ENCODE results near the gene PLK3.
A peak's percentile ranks its signal among the peaks of the same experiment; 100 is the strongest.
"Not testable (repeated sequence)": the region's sequence is repeated elsewhere in the genome, so short reads cannot be mapped to it uniquely, and the experiment has no call there.

The PLK3 gene

DNA sequence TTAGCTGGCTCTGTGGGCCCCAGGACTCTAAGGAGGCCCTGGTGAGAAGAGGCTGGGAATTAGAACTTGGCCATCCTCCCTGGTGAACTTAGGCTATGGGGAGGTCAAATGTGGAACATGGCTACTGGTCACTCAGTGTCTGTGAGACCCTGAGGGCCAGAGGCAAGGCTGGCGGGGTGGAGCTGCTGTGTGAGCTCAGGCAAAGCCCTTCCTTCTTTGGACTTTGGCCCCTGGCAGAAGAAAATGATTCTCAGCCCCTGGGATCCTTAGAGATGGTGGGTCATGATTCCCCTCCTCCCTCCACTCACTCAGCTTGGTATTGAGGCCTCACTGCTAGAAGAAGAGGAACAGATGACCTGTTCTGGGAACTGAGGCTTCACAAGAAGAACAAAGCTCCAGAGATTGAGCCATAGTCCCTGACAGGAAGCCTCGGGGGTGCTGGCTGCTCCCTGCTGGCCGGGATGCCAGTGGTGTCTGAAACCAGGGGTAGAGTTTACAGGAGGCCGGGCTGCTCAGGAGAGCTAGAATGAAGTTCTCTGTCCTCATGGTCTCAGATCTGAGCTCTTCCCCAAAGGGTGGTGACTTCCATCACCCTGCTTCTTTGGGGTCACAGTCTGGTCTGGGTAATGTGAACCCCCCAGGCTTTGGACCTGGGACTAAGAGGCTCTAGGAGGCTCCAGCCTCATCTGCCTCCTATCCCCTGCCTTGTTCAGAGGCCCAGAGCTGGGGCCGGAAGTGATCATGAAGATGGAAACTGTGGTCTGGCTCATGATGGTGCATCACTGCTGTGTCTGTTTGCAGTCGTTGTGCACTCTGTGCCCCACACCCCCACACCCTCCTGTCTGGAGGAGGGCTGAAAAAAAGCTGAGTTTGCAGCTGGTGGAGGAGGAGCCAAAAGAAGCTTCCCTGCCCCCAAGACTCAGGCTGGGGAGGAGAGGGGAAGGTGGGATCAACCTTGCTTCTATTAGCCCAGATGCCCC is 9.1 kb downstream of the PLK3 start:
- peak; percentile 59 for DNase-seq (ENCODE audit: low spot score)

DNA sequence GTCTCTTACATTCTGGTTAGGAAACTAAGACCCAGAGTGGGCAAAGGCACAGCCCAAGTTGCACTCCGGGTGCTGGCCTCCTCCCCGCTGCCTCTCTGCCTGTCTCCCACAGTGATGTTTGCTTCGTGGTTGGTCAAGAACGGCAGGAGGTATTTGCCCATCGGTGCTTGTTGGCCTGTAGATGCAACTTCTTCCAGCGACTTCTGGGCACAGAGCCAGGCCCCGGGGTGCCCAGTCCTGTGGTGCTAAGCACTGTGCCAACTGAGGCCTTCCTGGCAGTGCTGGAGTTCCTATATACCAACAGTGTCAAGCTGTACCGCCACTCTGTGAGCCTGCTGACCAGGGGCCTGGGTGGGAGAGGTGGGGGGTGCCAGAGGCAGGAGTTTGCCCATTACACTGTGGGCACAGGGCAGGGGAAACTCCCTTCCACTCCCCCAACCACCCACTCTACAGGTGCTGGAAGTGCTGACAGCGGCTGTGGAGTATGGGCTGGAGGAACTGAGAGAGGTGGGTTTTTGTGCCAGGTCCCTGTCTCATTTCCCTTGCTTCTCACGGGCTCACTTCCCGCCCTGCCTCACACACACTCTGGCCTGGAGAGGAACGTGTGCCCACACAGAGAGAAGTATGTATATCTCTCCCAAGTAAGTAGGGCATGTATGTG is 10.1 kb downstream of the PLK3 start:
- DNase-seq (ENCODE audit: low spot score): peak; percentile 47

DNA sequence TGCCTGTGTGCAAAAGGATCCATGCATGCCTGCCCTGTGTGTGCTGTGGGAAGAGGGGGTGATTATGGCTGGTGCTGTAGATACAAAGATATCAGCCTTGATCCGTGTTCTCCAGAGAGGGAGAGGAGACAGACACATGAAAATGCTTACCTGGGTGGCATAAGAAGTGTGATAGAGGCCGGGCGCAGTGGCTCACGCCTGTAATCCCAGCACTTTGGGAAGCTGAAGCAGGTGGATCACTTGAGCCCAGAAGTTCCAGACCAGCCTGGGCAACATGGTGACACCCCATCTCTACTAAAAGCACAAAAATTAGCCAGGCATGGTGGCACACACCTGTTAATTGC is 10.6 kb downstream of the PLK3 start:
- DNase-seq (ENCODE audit: low spot score): not testable (repeated sequence)

DNA sequence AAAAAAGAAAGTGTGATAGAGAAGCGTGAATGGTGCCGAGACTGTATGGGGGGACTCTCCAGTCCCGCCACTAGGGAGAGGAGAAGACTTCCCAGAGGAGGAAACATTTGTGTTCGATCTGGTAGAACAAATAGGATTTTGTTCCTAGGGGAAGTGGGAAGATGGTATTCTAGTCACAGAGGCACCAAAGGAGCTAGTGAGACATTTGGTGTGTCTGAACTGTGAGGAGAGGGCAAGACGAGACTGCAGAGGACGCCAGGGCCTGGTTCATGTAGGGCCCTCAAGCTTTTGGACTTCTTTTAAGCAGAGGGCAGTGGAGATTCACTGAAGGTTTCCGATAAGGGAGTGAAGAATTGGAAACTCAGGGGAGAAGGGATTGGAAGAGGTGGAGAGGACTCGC is 11.1 kb downstream of the PLK3 start:
- no peak for DNase-seq (ENCODE audit: low spot score)

DNA sequence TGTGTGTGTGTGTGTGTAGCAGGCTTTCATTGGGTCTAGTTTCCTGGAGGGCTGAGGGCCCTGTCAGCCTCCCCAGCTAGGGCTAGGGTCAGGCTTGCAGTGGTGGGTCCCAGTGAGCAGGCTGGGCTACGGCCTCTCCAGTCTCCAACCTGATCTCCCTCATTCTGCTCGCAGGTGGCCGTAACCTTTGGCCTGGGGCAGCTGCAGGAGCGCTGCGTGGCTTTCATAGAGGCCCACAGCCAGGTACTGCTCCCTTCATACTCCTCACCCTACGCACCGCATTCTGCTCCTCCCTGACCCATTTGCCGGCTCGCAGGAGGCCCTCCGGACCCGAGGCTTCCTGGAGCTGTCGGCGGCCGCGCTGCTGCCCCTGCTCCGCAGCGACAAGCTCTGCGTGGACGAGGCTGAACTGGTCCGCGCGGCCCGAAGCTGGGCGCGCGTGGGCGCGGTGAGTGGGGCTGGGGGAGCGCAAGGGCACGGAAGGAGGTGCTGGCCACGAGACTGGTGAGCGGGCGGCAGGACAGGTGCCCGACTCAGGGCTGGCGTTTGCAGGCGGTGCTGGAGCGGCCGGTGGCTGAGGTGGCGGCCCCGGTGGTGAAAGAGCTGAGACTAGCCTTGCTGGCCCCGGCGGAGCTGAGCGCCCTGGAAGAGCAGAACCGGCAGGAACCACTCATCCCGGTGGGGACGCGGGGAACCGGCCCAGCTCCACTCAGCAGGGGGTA is 12.8 kb downstream of the PLK3 start:
- DNase-seq (ENCODE audit: low spot score): no peak

DNA sequence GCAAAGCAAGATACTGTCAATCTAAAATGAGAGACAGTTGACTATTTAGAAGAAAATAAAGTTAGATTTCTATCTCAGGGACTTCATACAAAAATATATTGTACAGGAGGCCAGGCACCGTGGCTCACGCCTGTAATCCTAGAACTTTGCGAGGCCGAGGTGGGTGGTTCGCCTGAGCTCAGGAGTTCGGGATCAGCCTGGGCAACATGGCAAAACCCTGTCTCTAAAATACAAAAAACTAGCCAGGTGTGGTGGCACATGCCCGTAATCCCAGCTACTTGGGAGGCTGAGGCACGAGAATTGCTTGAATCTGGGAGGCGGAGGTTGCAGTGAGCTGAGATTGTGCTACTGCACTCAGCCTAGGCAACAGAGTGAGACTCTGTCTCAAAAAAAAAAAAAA is 15.7 kb downstream of the PLK3 start:
- DNase-seq (ENCODE audit: low spot score): not testable (repeated sequence)

DNA sequence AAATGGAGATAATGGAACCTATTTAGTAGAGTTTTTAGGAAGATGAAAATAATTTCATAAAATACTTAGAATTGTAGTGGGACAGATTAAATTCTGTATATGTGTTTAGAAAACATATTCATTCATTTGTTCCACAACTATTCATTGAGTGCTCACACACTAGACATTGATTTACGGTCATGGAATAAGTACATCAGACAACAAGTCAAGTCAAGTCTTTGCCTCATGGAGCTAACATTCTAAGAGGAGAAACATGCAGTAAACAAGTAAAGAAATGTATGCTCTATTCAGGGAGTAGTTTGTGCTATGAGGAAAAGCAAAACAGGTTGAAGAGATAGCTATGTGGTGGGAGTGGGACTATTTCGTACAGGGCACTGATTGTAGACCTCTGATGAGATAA is 17.1 kb downstream of the PLK3 start:
- DNase-seq (ENCODE audit: low spot score): no peak

DNA sequence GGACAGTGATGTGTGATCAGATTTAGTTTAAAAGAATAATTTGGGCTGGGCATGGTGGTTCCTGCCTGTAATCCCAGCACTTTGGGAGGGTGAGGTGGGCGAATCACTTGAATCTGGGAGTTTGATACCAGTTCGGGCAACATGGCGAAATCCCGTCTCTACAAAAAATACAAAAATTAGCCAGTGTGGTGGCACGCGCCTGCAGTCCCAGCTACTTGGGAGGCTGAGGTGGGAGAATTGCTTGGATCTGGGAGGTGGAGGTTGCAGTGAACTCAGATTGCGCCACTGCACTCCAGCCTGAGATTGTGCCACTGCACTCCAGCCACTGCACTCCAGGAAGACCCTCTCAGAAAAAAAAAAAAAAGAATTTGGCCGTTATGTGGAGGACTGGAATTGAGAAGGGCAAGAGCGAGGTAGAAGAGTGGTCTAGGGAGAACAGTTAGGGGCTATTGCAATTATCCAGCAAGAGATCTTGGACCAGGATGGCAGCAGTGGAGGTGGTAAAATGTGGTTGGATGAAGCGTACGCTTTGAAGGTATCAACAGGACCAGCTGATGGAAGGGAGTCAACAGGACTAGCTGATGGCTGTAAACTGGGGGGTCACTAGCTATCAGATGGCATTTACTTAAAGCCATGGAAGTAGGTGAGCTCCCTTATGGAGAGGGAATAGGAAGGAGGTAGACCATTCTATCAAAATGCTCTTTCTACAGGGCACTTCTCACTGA is 17.8 kb downstream of the PLK3 start:
- DNase-seq (ENCODE audit: low spot score): no peak

DNA sequence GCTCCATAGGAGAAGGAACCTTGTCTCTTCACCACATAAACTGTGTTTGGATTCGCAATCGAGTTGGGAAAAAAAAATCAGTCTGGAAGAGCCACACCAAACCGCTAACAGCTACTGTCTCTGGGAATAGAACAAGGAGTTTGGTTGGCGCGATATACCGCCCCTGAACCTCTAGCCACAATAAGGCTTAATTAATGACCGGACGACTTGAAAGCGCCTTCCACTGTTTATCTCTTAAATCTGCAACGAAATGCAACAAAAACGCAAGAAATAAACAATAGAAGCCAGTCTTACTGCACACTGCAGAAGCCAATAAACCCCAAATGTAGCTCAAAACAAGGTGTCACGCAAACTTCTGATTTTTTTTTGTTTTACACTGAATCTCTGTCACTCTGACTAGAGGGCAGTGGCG is 19.0 kb downstream of the PLK3 start:
- no peak for DNase-seq (ENCODE audit: low spot score)

DNA sequence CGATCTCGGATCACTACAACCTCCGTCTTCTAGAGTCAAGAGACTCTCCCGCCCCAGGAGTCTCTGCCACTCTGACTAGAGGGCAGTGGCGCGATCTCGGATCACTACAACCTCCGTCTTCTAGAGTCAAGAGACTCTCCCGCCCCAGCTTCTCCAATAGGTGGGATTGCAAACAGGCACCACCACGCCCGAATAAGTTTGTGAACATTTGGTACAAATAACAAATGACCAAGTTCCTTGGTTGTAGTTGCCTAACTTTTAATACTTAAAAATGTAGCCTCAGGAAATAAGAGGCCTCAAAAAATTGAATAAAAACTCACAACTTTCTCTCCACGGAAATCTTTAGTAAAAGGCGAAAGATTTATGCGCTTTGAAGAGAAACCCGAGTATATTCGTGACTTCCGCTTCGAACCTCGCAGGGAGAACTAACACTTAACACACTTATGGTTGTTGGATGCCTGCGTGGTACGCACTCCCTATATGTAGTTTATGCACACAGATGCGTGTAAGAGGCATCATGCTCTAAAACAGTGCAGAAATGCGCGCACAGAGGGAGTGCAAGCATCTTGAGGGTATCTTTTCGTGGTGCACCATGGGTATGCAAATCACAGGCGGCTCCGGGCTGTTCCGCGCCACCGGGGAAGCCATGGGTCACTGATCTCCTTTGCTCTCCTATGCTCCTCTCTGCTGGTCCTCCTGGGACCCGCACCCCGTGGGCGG is 19.6 kb downstream of the PLK3 start:
- peak; percentile 89 for DNase-seq (ENCODE audit: low spot score)

DNA sequence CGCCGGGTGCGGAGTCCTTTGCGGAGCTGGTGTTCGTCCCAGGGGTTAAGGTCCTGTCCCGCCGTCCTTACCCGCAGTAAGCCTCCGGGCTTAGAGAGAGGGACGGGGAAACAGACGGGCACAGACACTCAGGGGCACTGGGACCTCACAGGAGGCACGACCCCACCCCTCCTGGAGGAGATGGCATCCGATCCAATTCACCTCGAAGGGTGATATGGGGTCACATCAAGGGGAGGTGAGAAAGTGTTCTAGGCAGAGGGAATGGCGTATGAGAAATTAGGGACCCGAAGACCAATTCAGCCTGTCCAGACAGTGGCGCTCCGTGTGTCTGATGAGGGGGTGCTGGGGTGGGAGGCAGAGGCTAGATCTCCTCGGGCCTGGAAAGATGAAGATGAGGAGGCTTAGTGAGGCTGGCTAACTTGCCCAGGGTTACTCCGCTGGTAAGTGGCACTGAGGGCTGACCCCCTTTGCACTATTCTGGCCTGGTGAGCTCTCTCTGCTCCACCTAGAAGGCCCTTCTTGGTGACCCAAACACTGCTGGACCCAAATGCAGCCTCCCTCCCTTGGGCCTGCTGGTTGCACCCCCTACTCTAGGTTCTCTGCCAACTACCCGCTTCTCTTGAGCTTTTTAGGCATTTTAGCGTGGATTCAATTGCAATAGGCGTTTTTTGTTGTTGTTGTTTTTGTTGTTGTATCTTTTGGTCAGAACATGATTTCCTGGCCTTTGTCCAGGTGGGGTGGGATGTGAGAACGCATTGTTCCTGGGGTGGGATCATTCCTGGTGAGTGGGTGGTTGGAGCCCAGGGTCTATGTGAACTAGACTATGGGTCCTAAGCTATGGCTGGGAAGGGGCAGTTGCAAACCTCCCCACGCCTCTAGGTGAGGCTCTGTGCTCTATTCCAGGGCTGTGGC is 20.4 kb downstream of the PLK3 start:
- DNase-seq (ENCODE audit: low spot score): no peak

DNA sequence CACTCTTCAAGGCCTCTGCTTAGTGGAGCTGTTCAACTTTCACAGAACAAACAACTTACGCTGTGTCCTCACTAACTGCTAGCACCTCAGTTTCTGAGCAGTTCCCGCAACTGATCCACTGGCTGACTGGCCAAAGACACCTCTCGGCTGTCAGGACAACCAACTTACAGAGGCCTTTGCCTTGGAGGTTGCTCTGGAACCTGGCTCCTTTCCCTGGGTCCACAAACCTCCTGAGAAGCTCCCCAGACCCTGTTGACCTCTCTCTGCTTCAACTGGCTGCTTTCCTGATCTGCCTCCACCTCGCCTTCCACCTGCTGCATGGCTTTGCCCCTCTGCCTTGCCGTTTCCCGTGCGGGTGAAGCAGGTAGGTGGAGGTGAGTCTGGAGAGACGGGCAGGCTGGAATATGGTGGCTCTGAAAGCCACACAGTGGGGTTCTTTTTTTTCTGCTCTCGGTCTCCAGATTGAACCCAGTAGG is 21.1 kb downstream of the PLK3 start:
- DNase-seq (ENCODE audit: low spot score): no peak

DNA sequence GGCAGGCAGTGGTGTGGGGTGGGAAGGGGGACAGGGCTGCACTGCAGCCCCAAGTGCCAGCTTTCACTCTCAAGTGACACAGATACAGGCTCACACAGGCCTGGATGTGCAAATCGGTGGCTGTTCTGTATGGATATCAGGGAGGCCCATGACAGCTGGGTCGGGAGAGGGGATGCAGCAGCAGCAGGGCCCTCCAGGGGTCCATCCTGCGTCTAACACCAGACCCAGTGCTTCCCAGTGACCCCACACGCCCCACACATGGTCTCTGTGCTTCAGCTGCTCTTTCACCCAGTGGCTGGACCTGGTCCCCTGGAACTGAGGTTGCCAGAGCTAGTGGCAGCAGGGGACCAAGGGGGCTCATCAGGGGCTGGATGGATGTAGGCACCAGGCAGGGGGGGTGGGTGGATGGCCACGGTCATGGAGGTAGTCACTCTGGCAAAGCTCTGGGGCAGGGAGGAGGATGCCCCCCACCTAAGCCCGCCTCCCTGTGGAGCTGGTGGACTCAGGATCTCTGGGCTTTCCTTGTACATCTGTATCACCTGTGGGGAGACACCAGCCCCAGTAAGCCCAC is 22.0 kb downstream of the PLK3 start:
- DNase-seq (ENCODE audit: low spot score): no peak

DNA sequence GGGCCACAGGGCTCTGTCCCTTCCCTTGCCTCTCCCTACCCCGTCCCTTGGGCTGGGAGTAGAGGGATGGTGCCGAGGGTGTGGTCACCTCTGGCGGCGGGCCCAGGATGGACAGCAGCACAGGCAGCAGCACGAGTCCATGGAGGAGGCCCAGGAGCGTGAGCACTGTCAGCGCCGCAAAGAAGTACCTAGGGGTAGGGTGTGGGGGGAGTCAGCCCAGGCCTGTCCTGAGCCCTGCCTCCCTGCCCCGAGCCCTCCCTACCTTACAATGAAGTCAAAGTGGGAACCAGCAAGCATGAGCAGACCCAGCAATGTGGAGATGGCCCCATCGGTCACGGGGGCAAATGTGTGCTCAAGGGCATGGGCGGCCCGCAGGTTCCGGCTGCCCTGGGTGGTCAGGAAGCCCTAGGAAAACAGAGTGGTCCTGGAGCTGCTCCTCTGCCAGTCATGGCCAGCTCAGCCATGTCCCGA is 22.8 kb downstream of the PLK3 start:
- DNase-seq (ENCODE audit: low spot score): no peak

DNA sequence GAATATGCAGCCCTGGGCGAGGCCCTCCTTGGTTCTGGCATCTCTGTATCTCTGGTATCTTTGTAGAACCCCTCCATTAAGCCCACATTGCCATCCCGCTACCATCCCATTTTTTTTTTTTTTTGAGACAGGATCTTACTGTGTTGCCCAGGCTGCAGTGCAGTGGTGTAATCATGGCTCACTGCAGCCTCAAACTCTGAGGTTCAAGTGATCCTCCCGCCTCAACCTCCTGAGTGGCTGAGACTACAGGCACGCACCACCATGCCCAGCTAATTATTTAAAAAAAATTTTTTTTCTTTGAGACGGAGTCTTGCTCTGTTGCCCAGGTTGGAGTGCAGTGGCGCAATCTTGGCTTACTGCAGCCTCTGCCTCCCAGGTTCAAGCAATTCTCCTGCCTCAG is 24.2 kb downstream of the PLK3 start:
- DNase-seq (ENCODE audit: low spot score): not testable (repeated sequence)

DNA sequence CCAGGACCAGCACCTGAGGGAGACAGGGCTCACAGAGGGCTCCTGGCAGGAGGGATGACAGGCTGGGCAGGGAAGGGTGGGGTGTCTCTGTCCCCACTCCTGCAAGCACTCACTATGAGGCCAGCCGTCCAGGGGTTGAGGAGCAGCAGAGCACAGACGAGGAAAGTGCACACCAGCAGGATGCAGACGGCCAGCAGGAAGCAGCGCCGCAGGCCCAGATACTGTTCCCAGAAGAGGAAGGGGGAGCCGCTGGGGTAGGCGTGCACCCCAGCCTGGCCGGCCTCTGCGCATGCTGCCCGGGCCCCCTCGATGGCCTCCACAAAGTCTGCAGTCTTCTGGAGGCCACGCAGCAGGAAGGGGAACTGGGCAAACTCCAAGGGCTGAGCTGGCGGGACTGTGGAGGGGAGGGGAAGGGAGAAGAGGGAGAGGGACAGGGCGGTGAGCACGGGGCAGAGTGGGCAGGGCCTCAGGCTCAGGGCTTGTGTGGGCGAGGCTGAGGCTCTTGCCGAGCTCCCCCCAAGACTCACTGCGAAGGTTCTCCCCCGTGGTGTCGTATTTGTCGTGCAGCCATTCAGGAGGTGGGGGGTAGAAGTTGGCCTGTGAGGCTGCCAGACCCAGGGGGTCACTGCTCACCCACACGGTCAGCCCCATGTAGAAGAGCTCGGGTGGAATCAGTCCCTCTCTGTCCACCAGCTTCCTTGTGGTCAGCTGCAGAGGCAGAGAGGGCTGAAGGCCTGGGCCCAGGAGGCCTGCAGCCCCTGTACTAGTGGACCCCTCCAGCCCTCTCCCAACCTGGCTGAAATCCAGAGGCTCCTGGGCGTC is 26.4 kb downstream of the PLK3 start:
- peak; percentile 65 for DNase-seq (ENCODE audit: low spot score)

DNA sequence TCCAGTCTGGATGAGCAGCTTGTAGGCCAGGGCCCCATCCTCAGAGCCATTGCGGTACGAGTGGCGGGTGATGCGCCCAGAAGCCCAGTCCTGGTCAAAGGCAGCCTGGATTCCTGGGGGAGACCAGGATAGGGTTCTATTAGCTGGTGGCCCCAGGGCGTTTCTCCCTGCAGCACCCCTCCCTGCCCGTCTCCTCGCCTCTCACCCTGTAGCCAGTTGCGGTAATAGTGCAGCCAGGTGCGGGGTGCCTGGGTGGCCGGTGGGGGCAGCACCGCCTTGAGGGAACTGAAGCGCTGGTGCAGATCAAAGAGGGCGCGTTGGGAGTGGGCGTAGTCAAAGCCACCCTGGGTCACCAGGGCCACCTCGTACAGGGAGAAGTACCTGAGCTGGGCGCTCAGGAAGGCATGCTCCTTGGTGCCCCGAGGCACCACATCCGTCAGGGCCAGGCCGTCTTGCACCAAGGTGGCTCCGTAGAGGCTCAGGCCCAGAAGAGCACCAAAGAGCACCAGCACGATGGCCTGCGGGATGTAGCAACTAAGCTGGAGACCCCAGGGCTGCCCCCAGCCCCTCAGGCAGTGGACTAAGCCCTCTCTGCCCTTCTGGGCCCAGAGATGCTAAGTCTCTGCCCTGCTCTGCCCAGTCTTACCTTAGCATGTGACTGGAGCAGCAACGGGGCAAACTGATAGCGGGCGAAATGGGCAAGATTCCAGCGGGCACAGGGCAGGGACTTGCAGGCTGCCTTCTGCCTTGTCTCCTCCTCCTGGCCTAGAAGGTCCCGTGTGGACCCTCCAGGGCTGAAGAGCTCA is 27.2 kb downstream of the PLK3 start:
- DNase-seq (ENCODE audit: low spot score): no peak

All from pons (tissue), 1 donor.